CD4-positive, alpha-beta memory T cell (primary cell): ENCODE data around the gene FUT6. TPM values are rescaled to one million over a fixed set of nuclear protein-coding genes. Genes with fewer than 3 reads are reported as not detected.
"Not testable (repeated sequence)": the region's sequence is repeated elsewhere in the genome, so short reads cannot be mapped to it uniquely, and the experiment has no call there.

Experiments
- CTCF ChIA-PET: fragments of 350-600 bp; sonication (Branson Sonifier 250); formaldehyde crosslinking; loops from one replicate; lab custom pipeline; 2021; ENCODE audit warnings: inconsistent platforms; ENCODE audit not compliant: partially characterized antibody; lab: Charles Lee
- POLR2A ChIA-PET: fragments of 350-600 bp; sonication (Branson Sonifier 250); formaldehyde crosslinking; loops from one replicate; lab custom pipeline; 2021; ENCODE audit not compliant: partially characterized antibody; lab: Charles Lee
- DNase-seq, 5 donors: peaks; one replicate each; pipeline versions ENCODE4 v3.0.0 to v3.0.0-alpha.2; 2020 to 2022; ENCODE audit warnings: mixed read lengths in 1 of 5
- H3K27ac ChIP-seq: one replicate; pipeline ENCODE4 v1.7.0; 2013; ENCODE audit warnings: low read depth, low read length
- H3K27me3 ChIP-seq: 2 replicates; pipeline ENCODE4 v1.7.0; 2013; ENCODE audit warnings: mild to moderate bottlenecking, low read length, moderate library complexity; ENCODE audit not compliant: insufficient read depth
- H3K36me3 ChIP-seq: 2 replicates; pipeline ENCODE4 v1.7.0; 2013; ENCODE audit warnings: mild to moderate bottlenecking, low read length, moderate library complexity; ENCODE audit not compliant: insufficient read depth
- H3K4me1 ChIP-seq: 2 replicates; pipeline ENCODE4 v1.7.0; 2013; ENCODE audit warnings: mild to moderate bottlenecking, low read length, moderate library complexity; ENCODE audit not compliant: insufficient read depth
- H3K4me3 ChIP-seq, 2 donors: one replicate each; pipeline ENCODE4 v1.7.0; 2013; ENCODE audit warnings: low read length in 2 of 2, mild to moderate bottlenecking in 1 of 2
- H3K9me3 ChIP-seq, 2 donors: one replicate each; pipeline ENCODE4 v1.7.0; 2013; ENCODE audit warnings: low read length in 2 of 2, control low read depth in 1 of 2; ENCODE audit not compliant: control insufficient read depth in 1 of 2
- H3K27ac Mint-ChIP-seq, 7 donors: one replicate each; pipeline ENCODE4 v1.8.0; 2020 to 2021; ENCODE audit warnings: mixed read lengths in 7 of 7, mild to moderate bottlenecking in 6 of 7, inconsistent platforms in 3 of 7, moderate library complexity in 3 of 7
- H3K27me3 Mint-ChIP-seq, 2 donors: one replicate each; pipeline ENCODE4 v1.8.0; 2020 to 2021; ENCODE audit warnings: mixed read lengths in 2 of 2
- H3K36me3 Mint-ChIP-seq, 2 donors: one replicate each; pipeline ENCODE4 v1.8.0; 2020 to 2021; ENCODE audit warnings: mixed read lengths in 2 of 2, inconsistent platforms in 1 of 2, mild to moderate bottlenecking in 1 of 2
- H3K4me1 Mint-ChIP-seq, 4 donors: one replicate each; pipeline ENCODE4 v1.8.0; 2020 to 2021; ENCODE audit warnings: mixed read lengths in 4 of 4, mild to moderate bottlenecking in 1 of 4
- H3K4me3 Mint-ChIP-seq, 8 donors: one replicate each; pipeline ENCODE4 v1.8.0; 2020 to 2021; ENCODE audit warnings: mixed read lengths in 8 of 8, mild to moderate bottlenecking in 7 of 8, moderate library complexity in 6 of 8, inconsistent platforms in 3 of 8
- H3K9me3 Mint-ChIP-seq, 8 donors: one replicate each; pipeline ENCODE4 v1.8.0; 2020 to 2021; ENCODE audit warnings: mixed read lengths in 8 of 8, mild to moderate bottlenecking in 5 of 8, inconsistent platforms in 3 of 8, moderate library complexity in 1 of 8
- intact Hi-C: fragments of 100-400 bp; cut with micrococcal nuclease; formaldehyde crosslinking; loops from one replicate; pipeline ENCODE4 v1.15.1; 2023
- polyA plus RNA-seq, 2 donors: library from polyadenylated mRNA; unstranded; fragments of 300-500 nt; fragmentation: Illumina TruSeq; gene quantifications; one replicate each; pipeline ENCODE4 v1.2.3, GENCODE V29; 2021
- total RNA-seq, 2 experiments: library from RNA; stranded (reverse); gene quantifications; one replicate each; pipeline ENCODE4 v1.2.3, GENCODE V29; 2021

Gene FUT6
- total and polyA plus RNA-seq, 4 experiments from 2014 or later: not detected

DNA sequence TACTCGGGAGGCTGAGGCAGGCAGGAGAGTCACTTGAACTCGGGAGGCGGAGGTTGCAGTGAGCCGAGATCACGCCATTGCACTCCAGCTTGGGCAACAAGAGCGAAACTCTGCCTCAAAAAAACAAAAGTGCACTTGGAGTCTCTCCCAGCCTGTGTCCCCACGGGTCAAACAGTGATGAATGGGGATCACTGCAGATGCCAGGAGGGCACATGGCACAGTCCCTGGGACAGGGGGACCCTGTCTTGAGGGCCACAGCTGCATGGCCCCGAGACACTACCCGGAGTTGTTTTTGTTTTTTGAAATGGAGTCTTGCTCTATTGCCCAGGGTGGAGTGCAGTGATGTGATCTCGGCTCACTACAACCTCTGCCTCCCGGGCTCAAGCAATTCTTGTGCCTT is 58.6 kb downstream of the FUT6 start:
- CTCF ChIA-PET: interaction anchor here (0.9 to 1.8 kb wide), 2 partner anchors 11 to 23 kb away, joined by 3 to 5 read pairs; no protein-coding TSS in a partner anchor
- H3K27ac Mint-ChIP-seq, H3K4me3 Mint-ChIP-seq, H3K4me3 ChIP-seq, DNase-seq, H3K27me3 Mint-ChIP-seq, H3K9me3 Mint-ChIP-seq, H3K27me3 ChIP-seq, H3K4me1 Mint-ChIP-seq, H3K36me3 ChIP-seq, intact Hi-C loops, H3K4me1 ChIP-seq, H3K9me3 ChIP-seq, H3K27ac ChIP-seq, POLR2A ChIA-PET, H3K36me3 Mint-ChIP-seq: not testable (repeated sequence)

Other genes with a start within 250 kb of the FUT6 start
- gene SAFB2, start 216.9 kb downstream of the FUT6 start, total RNA-seq: 100 to 1,000 TPM; 257 to 263 TPM
- 10 to 100 TPM; 16.6 to 65.4 TPM for gene SAFB2, start 216.9 kb downstream of the FUT6 start, polyA plus RNA-seq
- gene SAFB, start 216.6 kb downstream of the FUT6 start, total RNA-seq: 100 to 1,000 TPM; 202 to 211 TPM
- 100 to 1,000 TPM in 1 of 2 donors, 10 to 100 TPM in 1; 14.6 to 117 TPM for gene SAFB, start 216.6 kb downstream of the FUT6 start, polyA plus RNA-seq
- gene MICOS13, start 159.2 kb downstream of the FUT6 start, total RNA-seq: 10 to 100 TPM; 40.5 to 41.1 TPM
- 100 to 1,000 TPM; 114 TPM for gene MICOS13, start 159.2 kb downstream of the FUT6 start, polyA plus RNA-seq
- 1 to 10 TPM; 3.5 to 4.8 TPM for gene HSD11B1L, start 158.7 kb downstream of the FUT6 start, total RNA-seq
- gene HSD11B1L, start 158.7 kb downstream of the FUT6 start, polyA plus RNA-seq: 1 to 10 TPM; 2.9 to 4.3 TPM
- 1,000 to 10,000 TPM; 1,675 to 1,762 TPM for gene RPL36, start 149.4 kb downstream of the FUT6 start, total RNA-seq
- 1,000 to 10,000 TPM; 1,862 to 2,485 TPM for gene RPL36, start 149.4 kb downstream of the FUT6 start, polyA plus RNA-seq
- gene LONP1, start 119.6 kb downstream of the FUT6 start, total RNA-seq: 10 to 100 TPM; 59.6 to 64.7 TPM
- 10 to 100 TPM; 10.9 to 39.9 TPM for gene LONP1, start 119.6 kb downstream of the FUT6 start, polyA plus RNA-seq
- not detected for gene CATSPERD, start 119.1 kb downstream of the FUT6 start, total RNA-seq
- not detected for gene CATSPERD, start 119.1 kb downstream of the FUT6 start, polyA plus RNA-seq
- 1 to 10 TPM; 5.9 to 6.6 TPM for gene PRR22, start 55.0 kb downstream of the FUT6 start, total RNA-seq
- gene PRR22, start 55.0 kb downstream of the FUT6 start, polyA plus RNA-seq: not detected
- gene DUS3L, start 48.5 kb downstream of the FUT6 start, total RNA-seq: 10 to 100 TPM; 58.7 to 72.9 TPM
- gene DUS3L, start 48.5 kb downstream of the FUT6 start, polyA plus RNA-seq: 10 to 100 TPM; 34.2 to 36.7 TPM
- gene NRTN, start 34.6 kb downstream of the FUT6 start, total RNA-seq: under 1 TPM; 0.61 to 0.91 TPM
- under 1 TPM; 0.34 to 0.42 TPM for gene NRTN, start 34.6 kb downstream of the FUT6 start, polyA plus RNA-seq
- under 1 TPM in 1 of 2 experiments, not detected in 1; 0.15 TPM for gene FUT3, start 11.7 kb upstream of the FUT6 start, total RNA-seq
- not detected for gene FUT3, start 11.7 kb upstream of the FUT6 start, polyA plus RNA-seq
- gene FUT5, start 30.8 kb upstream of the FUT6 start, total RNA-seq: under 1 TPM in 1 of 2 experiments, not detected in 1; 0.17 TPM
- gene FUT5, start 30.8 kb upstream of the FUT6 start, polyA plus RNA-seq: not detected
- 100 to 1,000 TPM; 139 to 153 TPM for gene NDUFA11, start 64.1 kb upstream of the FUT6 start, total RNA-seq
- 100 to 1,000 TPM; 330 to 388 TPM for gene NDUFA11, start 64.1 kb upstream of the FUT6 start, polyA plus RNA-seq
- 10 to 100 TPM; 36.6 to 37.5 TPM for gene VMAC, start 65.2 kb upstream of the FUT6 start, total RNA-seq
- 1 to 10 TPM; 5.6 to 6.3 TPM for gene VMAC, start 65.2 kb upstream of the FUT6 start, polyA plus RNA-seq
- gene CAPS, start 74.6 kb upstream of the FUT6 start, total RNA-seq: 10 to 100 TPM; 65.0 to 68.0 TPM
- 1 to 10 TPM; 1.7 to 4.3 TPM for gene CAPS, start 74.6 kb upstream of the FUT6 start, polyA plus RNA-seq
- 10 to 100 TPM; 84.1 to 94.9 TPM for gene RANBP3, start 138.4 kb upstream of the FUT6 start, total RNA-seq
- 10 to 100 TPM in 1 of 2 donors, 1 to 10 TPM in 1; 3.4 to 11.6 TPM for gene RANBP3, start 138.4 kb upstream of the FUT6 start, polyA plus RNA-seq